Neural cell (in vitro differentiated cells): Measurements from ENCODE around the gene CCDC9. TPM values are rescaled to one million over a fixed set of nuclear protein-coding genes. Genes with fewer than 3 reads are reported as not detected.

Experiments
- H2AFZ ChIP-seq: fragments of 200-600, 300-800 bp; sonication (generic), shearing (Covaris generic); 2 replicates; pipeline ENCODE4 v1.6.0; 2014; ENCODE audit warnings: low read depth, mild to moderate bottlenecking, antibody characterized with exemption, low read length, moderate library complexity
- H3F3A ChIP-seq: fragments of 200-600 bp; shearing (Covaris generic); 2 replicates; pipeline ENCODE4 v1.6.1; 2016; ENCODE audit warnings: mild to moderate bottlenecking, moderate library complexity, mixed read lengths, antibody characterized with exemption, low read length; ENCODE audit not compliant: insufficient read depth, poor library complexity, severe bottlenecking
- H3K27ac ChIP-seq: fragments of 200-600, 300-800 bp; sonication (generic), shearing (Covaris generic); 2 replicates; pipeline ENCODE4 v1.5.1; 2014; ENCODE audit warnings: mild to moderate bottlenecking, low read length, moderate library complexity
- H3K27me3 ChIP-seq: fragments of 300-800, 200-600 bp; sonication (generic), shearing (Covaris generic); 2 replicates; pipeline ENCODE4 v1.6.0; 2014; ENCODE audit warnings: mild to moderate bottlenecking, low read depth, low read length, moderate library complexity; ENCODE audit not compliant: insufficient read depth
- H3K36me3 ChIP-seq: fragments of 300-800, 200-600 bp; sonication (generic), shearing (Covaris generic); 2 replicates; pipeline ENCODE4 v1.5.1; 2014; ENCODE audit warnings: mild to moderate bottlenecking, antibody characterized with exemption, low read length, moderate library complexity; ENCODE audit not compliant: insufficient read depth
- H3K4me2 ChIP-seq: fragments of 300-800, 200-600 bp; sonication (generic), shearing (Covaris generic); 2 replicates; pipeline ENCODE4 v1.6.0; 2014; ENCODE audit warnings: mild to moderate bottlenecking, low read length
- H3K4me3 ChIP-seq: fragments of 300-800, 200-600 bp; sonication (generic), shearing (Covaris generic); 2 replicates; pipeline ENCODE4 v1.5.1; 2014; ENCODE audit warnings: mild to moderate bottlenecking, low read length, moderate library complexity
- H3K79me2 ChIP-seq: fragments of 200-600 bp; shearing (Covaris generic); replicated peaks from 2 replicates; pipeline ENCODE4 v1.6.0; 2014; ENCODE audit warnings: mild to moderate bottlenecking, low read length, moderate library complexity; ENCODE audit not compliant: insufficient read depth
- H3K9ac ChIP-seq: fragments of 300-800, 200-600 bp; sonication (generic), shearing (Covaris generic); 2 replicates; pipeline ENCODE4 v1.6.1; 2016; ENCODE audit warnings: mild to moderate bottlenecking, low read length, mixed read lengths
- H3K9me2 ChIP-seq: fragments of 200-600 bp; shearing (Covaris generic); 2 replicates; pipeline ENCODE4 v1.6.1; 2016; ENCODE audit warnings: mild to moderate bottlenecking, low read length, mixed read lengths; ENCODE audit not compliant: insufficient read depth
- H3K9me3 ChIP-seq: fragments of 200-600, 300-800 bp; sonication (generic), shearing (Covaris generic); 2 replicates; pipeline ENCODE4 v1.6.1; 2016; ENCODE audit warnings: mild to moderate bottlenecking, mixed run types, low read length, moderate library complexity, mixed read lengths
- H4K20me1 ChIP-seq: fragments of 200-600 bp; shearing (Covaris generic); 2 replicates; pipeline ENCODE4 v1.6.1; 2016; ENCODE audit warnings: mild to moderate bottlenecking, mixed run types; ENCODE audit not compliant: insufficient read depth
- CTCF ChIP-seq: fragments of 450-650 bp; IDR thresholded peaks from 2 replicates; pipeline ENCODE4 v1.5.1; 2014; ENCODE audit warnings: antibody characterized with exemption, mild to moderate bottlenecking, moderate library complexity; ENCODE audit not compliant: poor library complexity, severe bottlenecking
- EP300 ChIP-seq: fragments of 450-650 bp; conservative IDR thresholded peaks from 2 replicates; pipeline ENCODE4 v1.6.1; 2014; ENCODE audit warnings: antibody characterized with exemption, mild to moderate bottlenecking, moderate library complexity; ENCODE audit not compliant: poor library complexity, severe bottlenecking
- EZH2 ChIP-seq: fragments of 200-600, 300-800 bp; shearing (Covaris generic), sonication (generic); IDR thresholded peaks from 2 replicates; pipeline ENCODE4 v1.6.1; 2014; ENCODE audit warnings: antibody characterized with exemption, low read length, borderline replicate concordance, mild to moderate bottlenecking; ENCODE audit not compliant: insufficient read depth, poor library complexity, severe bottlenecking
- MXI1 ChIP-seq: fragments of 450-650 bp; conservative IDR thresholded peaks from 2 replicates; pipeline ENCODE4 v1.6.1; 2014; ENCODE audit warnings: antibody characterized with exemption, mild to moderate bottlenecking; ENCODE audit not compliant: poor library complexity, severe bottlenecking
- POLR2AphosphoS5 ChIP-seq: IDR thresholded peaks from 2 replicates; pipeline ENCODE4 v1.6.1; 2012
- RAD21 ChIP-seq: fragments of 450-650 bp; conservative IDR thresholded peaks from 2 replicates; pipeline ENCODE4 v1.6.1; 2014; ENCODE audit warnings: antibody characterized with exemption, mild to moderate bottlenecking, moderate library complexity
- REST ChIP-seq: IDR thresholded peaks from 2 replicates; pipeline ENCODE4 v1.6.1; 2012; ENCODE audit warnings: borderline replicate concordance
- SMC3 ChIP-seq: fragments of 450-650 bp; conservative IDR thresholded peaks from 2 replicates; pipeline ENCODE4 v1.6.1; 2014; ENCODE audit warnings: antibody characterized with exemption, mild to moderate bottlenecking, moderate library complexity; ENCODE audit not compliant: poor library complexity
- TAF1 ChIP-seq: IDR thresholded peaks from 2 replicates; pipeline ENCODE4 v1.6.1; 2012; ENCODE audit warnings: low read depth
- polyA plus RNA-seq: library from polyadenylated mRNA; depleted of rRNA; stranded (reverse); fragments of >200 nt; gene quantifications from 2 replicates; pipeline ENCODE4 v1.2.3, GENCODE V29; 2014

The CCDC9 gene
- polyA plus RNA-seq, 1 donor from 2014 or later, result 2.1 TPM

DNA sequence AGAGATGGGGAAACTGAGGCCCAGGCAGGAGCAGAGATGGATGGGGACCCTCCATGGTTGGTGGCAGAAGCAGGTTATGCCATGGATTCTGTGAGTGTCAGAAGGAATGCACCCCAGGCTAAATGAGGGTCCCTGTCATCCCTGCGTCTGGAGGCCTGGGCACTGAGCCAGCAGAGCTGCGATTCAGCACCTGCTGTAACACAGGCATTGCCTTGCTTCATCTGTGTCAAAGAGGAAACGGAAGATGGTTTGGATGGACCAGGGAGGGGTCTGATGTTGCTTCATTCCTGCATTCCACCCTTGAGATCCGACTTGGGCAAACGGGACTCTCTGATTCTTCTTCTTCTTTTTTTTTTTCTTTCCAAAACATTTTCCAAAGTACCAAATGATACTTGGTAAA is 54.5 kb downstream of the CCDC9 start:
- Histone ChIP-seq H2AFZ (no peak overlapping the region), H3K36me3 (no peaks in the 10 kb centered on the region), H3K9ac (no peak overlapping the region), H3K4me3 (no peak overlapping the region), H3K9me3 (no peaks in the 10 kb centered on the region), H3K27me3 (no peaks in the 10 kb centered on the region), H4K20me1 (no peaks in the 10 kb centered on the region), H3F3A (no peaks in the 10 kb centered on the region), H3K4me2 (no peak overlapping the region), H3K9me2 (no peaks in the 10 kb centered on the region), H3K27ac (no peak overlapping the region), H3K79me2 (no peaks in the 10 kb centered on the region)
- TF ChIP-seq RAD21 (no peak), EP300 (no peak), MXI1 (no peak), EZH2 (no peak), REST (no peak), TAF1 (no peak), SMC3 (no peak), POLR2AphosphoS5 (no peak), CTCF (no peak)

- H3K9ac ChIP-seq, result no peak overlapping the region
- H3K36me3 ChIP-seq, result no peaks in the 10 kb centered on the region
- H3K9me2 ChIP-seq, result no peaks in the 10 kb centered on the region
- no peak overlapping the region for H3K4me3 ChIP-seq
- no peak for TF ChIP-seq CTCF
- H3K27ac ChIP-seq, result no peak overlapping the region
- H4K20me1 ChIP-seq, result no peaks in the 10 kb centered on the region
- H2AFZ ChIP-seq, result no peak overlapping the region
- no peaks in the 10 kb centered on the region for H3K27me3 ChIP-seq
- no peaks in the 10 kb centered on the region for H3K79me2 ChIP-seq
- H3K4me2 ChIP-seq, result no peak overlapping the region
- H3K9me3 ChIP-seq, result no peaks in the 10 kb centered on the region
- H3F3A ChIP-seq, result no peaks in the 10 kb centered on the region
These were observed 56.2 kb downstream of the CCDC9 start for GRCh38 chr19:47312366-47313006.
